EL (cell line): ENCODE measurements around the gene IQCN.

Experiments
- DNase-seq: peaks from one replicate; pipeline ENCODE4 v3.0.0-alpha.2; 2016

The IQCN gene

GRCh38 chr19:18286973-18287635 is 12.9 kb upstream of the IQCN start:
- DNase-seq, result no peak

GRCh38 chr19:18284712-18285360 is 10.6 kb upstream of the IQCN start:
- no peak for DNase-seq

GRCh38 chr19:18283338-18283737 is 9.1 kb upstream of the IQCN start:
- no peak for DNase-seq

- DNase-seq, result no peak
Measured at GRCh38 chr19:18282788-18283141, 8.5 kb upstream of the IQCN start.

GRCh38 chr19:18282021-18282787 is 8.0 kb upstream of the IQCN start:
- DNase-seq, result no peak

GRCh38 chr19:18281082-18282020 is 7.1 kb upstream of the IQCN start, which contains the start of gene JUND:
TSS of gene JUND (minus strand) at chr19:18281622. CDS start at chr19:18281484, 138 bp downstream.
- peak; percentile 98 for DNase-seq

GRCh38 chr19:18280247-18281081 is 6.2 kb upstream of the IQCN start:
- peak; percentile 72 for DNase-seq

GRCh38 chr19:18279516-18280246 is 5.4 kb upstream of the IQCN start:
- DNase-seq, result peak; percentile 96

GRCh38 chr19:18279266-18279515 is 4.9 kb upstream of the IQCN start:
- no peak for DNase-seq

- peak; percentile 25 for DNase-seq
Measured at GRCh38 chr19:18278521-18279265, 4.4 kb upstream of the IQCN start.

- DNase-seq, result peak; percentile 91
Measured at GRCh38 chr19:18274781-18275356, 617 bp upstream of the IQCN start.

GRCh38 chr19:18273561-18274218 is 562 bp downstream of the IQCN start:
- no peak for DNase-seq

GRCh38 chr19:18271433-18271841 is 2.8 kb downstream of the IQCN start:
- DNase-seq, result no peak

GRCh38 chr19:18270326-18270725 is 3.9 kb downstream of the IQCN start:
- DNase-seq, result no peak

- DNase-seq, result no peak
Measured at GRCh38 chr19:18269070-18269723, 5.1 kb downstream of the IQCN start.

GRCh38 chr19:18266771-18267686 is 7.2 kb downstream of the IQCN start:
- no peak for DNase-seq

GRCh38 chr19:18265582-18265981 is 8.7 kb downstream of the IQCN start:
- no peak for DNase-seq

- no peak for DNase-seq
Measured at GRCh38 chr19:18264971-18265540, 9.2 kb downstream of the IQCN start.
